ENCODE measurements around the gene NOXRED1. TPM values are rescaled to one million over a fixed set of nuclear protein-coding genes. Genes with fewer than 3 reads are reported as not detected.
A peak's percentile ranks its signal among the peaks of the same experiment; 100 is the strongest.
"Not testable (repeated sequence)": the region's sequence is repeated elsewhere in the genome, so short reads cannot be mapped to it uniquely, and the experiment has no call there.

The NOXRED1 gene
- polyA plus RNA-seq (ENCODE audit: insufficient read length), result 4.0 TPM
- long read RNA-seq, donor 1, result 0 reads
- long read RNA-seq, donor 2, result 0 reads
- long read RNA-seq, donor 3, result 0 reads
- long read RNA-seq, donor 4, result 0 reads
- long read RNA-seq, donor 5, result 0 reads
- long read RNA-seq, donor 6, result 0 reads
- long read RNA-seq, donor 7, result 0 reads
- long read RNA-seq, donor 8, result 0 reads

- DNase-seq, result no peak
Observed at GRCh38 chr14:77423423-77423822, at the start of gene NOXRED1. Gene NOXRED1 (minus strand): TSS chr14:77423523. CDS start chr14:77422889, 634 bp downstream.

- no peak for DNase-seq
Observed at GRCh38 chr14:77470224-77470870, 47.0 kb upstream of the NOXRED1 start.

- no peak for DNase-seq
Observed at GRCh38 chr14:77469539-77469938, 46.2 kb upstream of the NOXRED1 start.

GRCh38 chr14:77469067-77469505 is 45.8 kb upstream of the NOXRED1 start:
- DNase-seq, result no peak

GRCh38 chr14:77467801-77468200 is 44.5 kb upstream of the NOXRED1 start:
- no peak for DNase-seq

GRCh38 chr14:77459072-77459723 is 35.9 kb upstream of the NOXRED1 start:
- peak; percentile 74 for DNase-seq

- DNase-seq, result no peak
Observed at GRCh38 chr14:77458249-77458950, 35.1 kb upstream of the NOXRED1 start.

GRCh38 chr14:77457522-77458248 is 34.4 kb upstream of the NOXRED1 start, which contains the start of the genes AHSA1 and VIPAS39:
Gene AHSA1 (plus strand): TSS chr14:77458093. CDS start chr14:77458190, 97 bp downstream.
Gene VIPAS39 (minus strand): TSS chr14:77457601. CDS start chr14:77454102, 3,499 bp downstream.
- DNase-seq, result peak; percentile 99

GRCh38 chr14:77457115-77457521 is 33.8 kb upstream of the NOXRED1 start:
- DNase-seq, result no peak

GRCh38 chr14:77455966-77456640 is 32.8 kb upstream of the NOXRED1 start:
- DNase-seq, result no peak

GRCh38 chr14:77442196-77442595 is 18.9 kb upstream of the NOXRED1 start:
- DNase-seq, result no peak

- no peak for DNase-seq
Observed at GRCh38 chr14:77439861-77440260, 16.5 kb upstream of the NOXRED1 start.

GRCh38 chr14:77438596-77438995 is 15.3 kb upstream of the NOXRED1 start:
- DNase-seq, result no peak

GRCh38 chr14:77436042-77436441 is 12.7 kb upstream of the NOXRED1 start:
- DNase-seq, result no peak

GRCh38 chr14:77426396-77426795 is 3.1 kb upstream of the NOXRED1 start:
- DNase-seq, result no peak

GRCh38 chr14:77424862-77425261 is 1.5 kb upstream of the NOXRED1 start:
- no peak for DNase-seq

GRCh38 chr14:77421201-77421600 is 2.1 kb downstream of the NOXRED1 start:
- DNase-seq, result no peak

- no peak for DNase-seq
Observed at GRCh38 chr14:77416836-77417235, 6.5 kb downstream of the NOXRED1 start.

- not testable (repeated sequence) for DNase-seq
Observed at GRCh38 chr14:77416098-77416497, 7.2 kb downstream of the NOXRED1 start.

- not testable (repeated sequence) for DNase-seq
Observed at GRCh38 chr14:77415403-77416030, 7.8 kb downstream of the NOXRED1 start.

- DNase-seq, result no peak
Observed at GRCh38 chr14:77409131-77409533, 14.2 kb downstream of the NOXRED1 start.
